CD4-positive, alpha-beta T cell treated with Interleukin-17A for 1 hour (primary cell): ENCODE results near the gene CCDC137.

Experiments
- DNase-seq: peaks from one replicate; pipeline ENCODE4 v3.0.0-alpha.2; 2020

CCDC137 gene

DNA sequence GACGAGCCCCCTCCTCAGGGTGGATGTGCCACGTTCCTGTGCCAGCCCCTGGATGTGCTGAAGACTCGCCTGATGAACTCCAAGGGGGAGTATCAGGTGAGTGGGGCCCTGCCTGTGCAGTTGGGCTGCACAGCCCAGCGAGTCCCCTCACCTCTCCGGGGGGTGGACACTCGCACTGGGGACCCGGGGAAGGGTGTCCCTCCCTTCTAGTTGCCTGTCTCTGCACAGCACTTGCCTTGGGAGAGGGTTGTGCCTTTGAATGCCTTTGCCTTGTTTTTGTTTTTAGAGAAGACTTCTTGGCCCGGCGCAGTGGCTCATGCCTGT, 51.2 kb downstream of the CCDC137 start:
- no peak for DNase-seq

DNA sequence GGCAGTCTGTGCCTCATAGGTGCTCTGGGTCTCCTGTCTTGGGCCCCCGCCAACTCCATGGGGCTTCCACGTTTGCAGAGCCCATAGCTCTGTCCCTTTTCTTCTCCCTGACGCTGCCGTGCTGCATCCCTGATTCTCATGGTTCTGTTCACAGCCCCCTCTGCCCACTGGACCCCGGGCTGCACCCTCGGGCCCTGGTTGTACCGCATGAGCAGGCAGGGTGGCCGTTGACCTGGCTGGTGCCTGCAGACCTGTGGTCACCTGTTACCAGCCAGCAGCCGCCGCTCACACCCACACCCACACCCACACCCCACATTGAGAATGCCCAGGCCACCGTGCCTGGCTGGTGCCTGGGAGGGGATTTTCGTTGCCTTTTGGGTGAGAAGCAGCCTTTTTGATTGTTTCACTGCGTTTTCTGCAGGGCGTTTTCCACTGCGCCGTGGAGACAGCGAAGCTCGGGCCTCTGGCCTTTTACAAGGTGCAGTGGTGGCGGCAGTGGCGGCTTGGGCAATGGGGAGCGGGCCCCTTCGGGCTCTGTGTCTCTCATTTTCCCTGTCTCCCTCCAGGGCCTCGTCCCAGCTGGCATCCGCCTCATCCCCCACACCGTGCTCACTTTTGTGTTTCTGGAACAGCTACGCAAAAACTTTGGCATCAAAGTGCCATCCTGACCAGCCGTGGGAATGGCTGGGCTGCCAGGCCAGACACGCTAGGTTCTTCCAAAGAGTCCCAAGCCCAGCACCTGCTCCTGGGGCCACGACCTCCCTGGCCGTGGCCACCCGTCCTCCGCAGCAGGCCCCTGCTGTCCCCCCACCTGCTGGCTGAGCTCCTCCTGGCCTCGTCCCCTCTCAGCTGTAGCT, 53.1 kb downstream of the CCDC137 start:
- DNase-seq = no peak

DNA sequence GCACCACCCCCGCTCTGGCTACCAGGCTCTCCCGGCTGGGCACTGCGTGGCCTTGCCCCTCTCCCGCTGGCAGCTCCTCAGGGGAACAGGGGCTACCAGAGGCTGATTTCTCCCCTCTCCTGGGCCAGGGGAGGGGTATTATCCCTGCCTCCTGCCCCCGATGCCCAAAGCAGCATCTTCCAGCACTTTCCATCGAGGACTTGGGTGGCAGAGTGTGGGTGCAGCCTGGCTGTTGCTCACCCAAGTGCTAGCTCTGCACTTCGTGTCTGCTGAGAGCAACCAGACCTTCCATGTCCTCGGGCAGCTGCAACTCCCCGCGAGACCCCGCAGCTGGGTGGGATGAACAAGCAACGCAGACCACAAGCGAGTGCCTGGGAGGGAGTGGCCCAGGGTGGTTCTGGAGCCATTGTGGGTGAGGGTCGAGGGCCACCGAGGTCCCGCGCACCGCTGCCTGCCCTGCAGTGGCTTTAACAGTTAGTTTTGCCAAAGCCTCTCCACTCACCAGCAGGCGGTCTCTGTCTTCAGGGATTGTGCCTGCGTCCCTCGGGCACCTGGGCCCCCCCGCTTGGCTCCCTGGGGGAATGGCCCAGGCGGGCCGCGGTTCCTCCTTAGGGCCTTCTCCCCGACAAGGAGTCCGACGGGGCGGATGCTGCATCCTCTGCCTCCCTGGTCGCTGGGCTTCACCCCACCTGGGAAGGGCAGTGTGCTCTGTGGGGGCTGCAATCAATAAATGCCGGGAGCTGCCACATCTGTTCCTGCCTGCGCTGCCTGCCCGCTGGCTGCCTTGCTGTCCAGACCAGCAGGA, 53.9 kb downstream of the CCDC137 start:
- DNase-seq = no peak

DNA sequence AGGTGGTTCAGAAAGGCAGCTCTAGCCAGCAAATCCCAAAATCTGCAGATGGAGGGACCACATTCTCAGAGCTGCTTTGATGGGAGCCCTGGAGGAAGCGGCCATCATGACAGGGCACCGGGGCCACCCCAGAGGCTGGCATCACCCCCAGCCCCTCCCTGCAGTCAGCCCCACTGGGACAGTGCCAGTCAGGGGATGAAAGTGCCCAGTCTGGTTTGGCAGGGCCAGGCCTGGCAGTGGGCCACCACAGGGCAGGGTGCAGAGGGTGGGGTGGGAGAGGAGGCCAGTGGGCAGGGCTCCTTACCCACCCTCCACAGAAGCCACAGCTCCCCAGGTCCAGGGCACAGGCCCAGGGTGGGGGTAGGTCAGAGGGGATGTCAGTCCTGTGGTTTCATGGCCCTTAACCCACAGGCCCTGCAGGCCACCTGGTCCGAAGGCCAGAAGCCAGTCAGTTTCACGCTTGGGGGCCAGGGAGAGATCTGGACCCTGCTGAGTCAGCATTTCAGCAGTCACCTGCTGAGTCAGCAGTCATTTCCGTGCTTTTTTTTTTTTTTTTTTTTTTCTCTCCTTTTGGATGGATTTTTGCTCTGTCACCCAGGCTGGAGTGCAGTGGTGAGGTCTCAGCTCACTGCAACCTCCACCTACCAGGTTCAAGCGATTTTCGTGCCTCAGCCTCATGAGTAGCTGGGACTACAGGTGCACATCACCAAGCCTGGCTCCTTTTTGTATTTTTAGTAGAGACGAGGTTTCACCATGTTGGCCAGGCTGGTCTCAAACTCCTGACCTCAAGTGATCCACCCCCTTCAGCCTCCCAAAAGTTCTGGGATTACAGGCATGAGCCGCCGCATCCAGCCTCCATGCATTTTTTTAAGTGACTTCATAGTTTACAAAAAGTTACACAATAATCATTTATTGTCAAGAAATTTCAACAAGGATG, 55.9 kb downstream of the CCDC137 start:
- no peak for DNase-seq
